ENCODE results near the gene NAT16. TPM values are rescaled to one million over a fixed set of nuclear protein-coding genes. Genes with fewer than 3 reads are reported as not detected.
A peak's percentile ranks its signal among the peaks of the same experiment; 100 is the strongest.

Gene NAT16
- total and polyA plus RNA-seq, 2 of the 13 experiments (the other 11 are each of a cell fraction or from before 2014, with no cell fraction given) = 0.04 TPM; not detected in 1

DNA sequence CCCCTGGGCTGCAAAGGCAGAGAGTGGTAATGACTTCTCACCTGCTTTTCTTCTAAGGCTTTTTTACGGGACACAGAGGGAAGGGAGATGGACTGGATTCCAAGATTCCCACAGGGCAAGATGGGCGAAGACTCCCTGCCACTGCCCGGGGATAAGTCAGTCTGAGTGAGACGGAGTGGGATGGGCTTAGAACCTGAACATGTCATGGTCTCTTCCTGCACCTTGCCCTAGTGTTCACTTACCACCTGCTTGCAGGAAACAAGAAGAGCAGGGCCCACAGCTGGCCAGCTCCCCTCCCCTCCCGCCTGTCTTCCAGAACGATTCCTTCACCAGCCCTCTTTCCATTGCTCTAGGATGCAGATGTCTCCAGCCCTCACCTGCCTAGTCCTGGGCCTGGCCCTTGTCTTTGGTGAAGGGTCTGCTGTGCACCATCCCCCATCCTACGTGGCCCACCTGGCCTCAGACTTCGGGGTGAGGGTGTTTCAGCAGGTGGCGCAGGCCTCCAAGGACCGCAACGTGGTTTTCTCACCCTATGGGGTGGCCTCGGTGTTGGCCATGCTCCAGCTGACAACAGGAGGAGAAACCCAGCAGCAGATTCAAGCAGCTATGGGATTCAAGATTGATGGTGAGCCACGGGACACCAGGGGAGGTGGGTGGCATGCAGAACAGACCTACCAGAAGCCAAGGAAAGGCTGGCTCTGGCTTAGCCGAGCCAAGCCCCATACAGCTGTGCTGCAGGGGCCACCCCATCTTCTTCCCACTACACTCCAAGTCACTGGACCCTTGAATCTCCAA lies 51.9 kb downstream of the NAT16 start (continued):
- TF ChIP-seq, protein P1, sequence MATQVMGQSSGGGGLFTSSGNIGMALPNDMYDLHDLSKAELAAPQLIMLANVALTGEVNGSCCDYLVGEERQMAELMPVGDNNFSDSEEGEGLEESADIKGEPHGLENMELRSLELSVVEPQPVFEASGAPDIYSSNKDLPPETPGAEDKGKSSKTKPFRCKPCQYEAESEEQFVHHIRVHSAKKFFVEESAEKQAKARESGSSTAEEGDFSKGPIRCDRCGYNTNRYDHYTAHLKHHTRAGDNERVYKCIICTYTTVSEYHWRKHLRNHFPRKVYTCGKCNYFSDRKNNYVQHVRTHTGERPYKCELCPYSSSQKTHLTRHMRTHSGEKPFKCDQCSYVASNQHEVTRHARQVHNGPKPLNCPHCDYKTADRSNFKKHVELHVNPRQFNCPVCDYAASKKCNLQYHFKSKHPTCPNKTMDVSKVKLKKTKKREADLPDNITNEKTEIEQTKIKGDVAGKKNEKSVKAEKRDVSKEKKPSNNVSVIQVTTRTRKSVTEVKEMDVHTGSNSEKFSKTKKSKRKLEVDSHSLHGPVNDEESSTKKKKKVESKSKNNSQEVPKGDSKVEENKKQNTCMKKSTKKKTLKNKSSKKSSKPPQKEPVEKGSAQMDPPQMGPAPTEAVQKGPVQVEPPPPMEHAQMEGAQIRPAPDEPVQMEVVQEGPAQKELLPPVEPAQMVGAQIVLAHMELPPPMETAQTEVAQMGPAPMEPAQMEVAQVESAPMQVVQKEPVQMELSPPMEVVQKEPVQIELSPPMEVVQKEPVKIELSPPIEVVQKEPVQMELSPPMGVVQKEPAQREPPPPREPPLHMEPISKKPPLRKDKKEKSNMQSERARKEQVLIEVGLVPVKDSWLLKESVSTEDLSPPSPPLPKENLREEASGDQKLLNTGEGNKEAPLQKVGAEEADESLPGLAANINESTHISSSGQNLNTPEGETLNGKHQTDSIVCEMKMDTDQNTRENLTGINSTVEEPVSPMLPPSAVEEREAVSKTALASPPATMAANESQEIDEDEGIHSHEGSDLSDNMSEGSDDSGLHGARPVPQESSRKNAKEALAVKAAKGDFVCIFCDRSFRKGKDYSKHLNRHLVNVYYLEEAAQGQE (IDR thresholded peaks at IDR 0.05; ENCODE audit: borderline replicate concordance in 1 of 2, low read depth in 1 of 2, low read length in 2 of 2) = no peak
- TF ChIP-seq, protein P2, sequence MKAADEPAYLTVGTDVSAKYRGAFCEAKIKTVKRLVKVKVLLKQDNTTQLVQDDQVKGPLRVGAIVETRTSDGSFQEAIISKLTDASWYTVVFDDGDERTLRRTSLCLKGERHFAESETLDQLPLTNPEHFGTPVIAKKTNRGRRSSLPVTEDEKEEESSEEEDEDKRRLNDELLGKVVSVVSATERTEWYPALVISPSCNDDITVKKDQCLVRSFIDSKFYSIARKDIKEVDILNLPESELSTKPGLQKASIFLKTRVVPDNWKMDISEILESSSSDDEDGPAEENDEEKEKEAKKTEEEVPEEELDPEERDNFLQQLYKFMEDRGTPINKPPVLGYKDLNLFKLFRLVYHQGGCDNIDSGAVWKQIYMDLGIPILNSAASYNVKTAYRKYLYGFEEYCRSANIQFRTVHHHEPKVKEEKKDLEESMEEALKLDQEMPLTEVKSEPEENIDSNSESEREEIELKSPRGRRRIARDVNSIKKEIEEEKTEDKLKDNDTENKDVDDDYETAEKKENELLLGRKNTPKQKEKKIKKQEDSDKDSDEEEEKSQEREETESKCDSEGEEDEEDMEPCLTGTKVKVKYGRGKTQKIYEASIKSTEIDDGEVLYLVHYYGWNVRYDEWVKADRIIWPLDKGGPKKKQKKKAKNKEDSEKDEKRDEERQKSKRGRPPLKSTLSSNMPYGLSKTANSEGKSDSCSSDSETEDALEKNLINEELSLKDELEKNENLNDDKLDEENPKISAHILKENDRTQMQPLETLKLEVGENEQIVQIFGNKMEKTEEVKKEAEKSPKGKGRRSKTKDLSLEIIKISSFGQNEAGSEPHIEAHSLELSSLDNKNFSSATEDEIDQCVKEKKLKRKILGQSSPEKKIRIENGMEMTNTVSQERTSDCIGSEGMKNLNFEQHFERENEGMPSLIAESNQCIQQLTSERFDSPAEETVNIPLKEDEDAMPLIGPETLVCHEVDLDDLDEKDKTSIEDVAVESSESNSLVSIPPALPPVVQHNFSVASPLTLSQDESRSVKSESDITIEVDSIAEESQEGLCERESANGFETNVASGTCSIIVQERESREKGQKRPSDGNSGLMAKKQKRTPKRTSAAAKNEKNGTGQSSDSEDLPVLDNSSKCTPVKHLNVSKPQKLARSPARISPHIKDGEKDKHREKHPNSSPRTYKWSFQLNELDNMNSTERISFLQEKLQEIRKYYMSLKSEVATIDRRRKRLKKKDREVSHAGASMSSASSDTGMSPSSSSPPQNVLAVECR (CRISPR knock-in tag; IDR thresholded peaks at IDR 0.05; ENCODE audit: borderline replicate concordance) = no peak
- TF ChIP-seq ZNF619 (CRISPR knock-in tag; IDR thresholded peaks at IDR 0.05) (peak; percentile 63; the same call in 1 of the 2 replicates), ZNF460 (CRISPR knock-in tag; IDR thresholded peaks at IDR 0.05; ENCODE audit: borderline replicate concordance) (no peak), NR1H2 (CRISPR knock-in tag; IDR thresholded peaks at IDR 0.05; ENCODE audit: borderline replicate concordance, low read depth) (peak; percentile 61; the same call in 1 of the 2 replicates), ZNF615 (CRISPR knock-in tag; IDR thresholded peaks at IDR 0.05; ENCODE audit: borderline replicate concordance) (no peak), RBAK (CRISPR knock-in tag; IDR thresholded peaks at IDR 0.05) (no peak), KLF11 (CRISPR knock-in tag; IDR thresholded peaks at IDR 0.05) (no peak), SALL1 (CRISPR knock-in tag; IDR thresholded peaks at IDR 0.05) (0 out of 2 replicates have a peak, but pooled peaks have one; percentile 27), HNRNPL (IDR thresholded peaks at IDR 0.05; ENCODE audit: low read depth, low read length) (no peak), POLR2AphosphoS5 (IDR thresholded peaks at IDR 0.05; ENCODE audit: low read depth, low read length) (no peak; the same call in 1 of the 2 replicates), ZNF570 (CRISPR knock-in tag; IDR thresholded peaks at IDR 0.05; ENCODE audit: borderline replicate concordance) (no peak), CBFB (CRISPR knock-in tag; IDR thresholded peaks at IDR 0.05) (no peak), HDAC1 (CRISPR knock-in tag; IDR thresholded peaks at IDR 0.05) (0 out of 2 replicates have a peak, but pooled peaks have one; percentile 26), ZNF224 (CRISPR knock-in tag; IDR thresholded peaks at IDR 0.05) (no peak), HNF4G (IDR thresholded peaks at IDR 0.05; ENCODE audit: borderline replicate concordance, low read depth, low read length) (no peak), HNF4G (CRISPR knock-in tag; IDR thresholded peaks at IDR 0.05; ENCODE audit: borderline replicate concordance, low read depth) (no peak; the same call in 1 of the 2 replicates), SSRP1 (CRISPR knock-in tag; IDR thresholded peaks at IDR 0.05) (no peak)
- TF ChIP-seq, protein P3, sequence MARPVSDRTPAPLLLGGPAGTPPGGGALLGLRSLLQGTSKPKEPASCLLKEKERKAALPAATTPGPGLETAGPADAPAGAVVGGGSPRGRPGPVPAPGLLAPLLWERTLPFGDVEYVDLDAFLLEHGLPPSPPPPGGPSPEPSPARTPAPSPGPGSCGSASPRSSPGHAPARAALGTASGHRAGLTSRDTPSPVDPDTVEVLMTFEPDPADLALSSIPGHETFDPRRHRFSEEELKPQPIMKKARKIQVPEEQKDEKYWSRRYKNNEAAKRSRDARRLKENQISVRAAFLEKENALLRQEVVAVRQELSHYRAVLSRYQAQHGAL (CRISPR knock-in tag; IDR thresholded peaks at IDR 0.05; ENCODE audit: not compliant biosample characterization) = no peak
- TF ChIP-seq, protein P4, sequence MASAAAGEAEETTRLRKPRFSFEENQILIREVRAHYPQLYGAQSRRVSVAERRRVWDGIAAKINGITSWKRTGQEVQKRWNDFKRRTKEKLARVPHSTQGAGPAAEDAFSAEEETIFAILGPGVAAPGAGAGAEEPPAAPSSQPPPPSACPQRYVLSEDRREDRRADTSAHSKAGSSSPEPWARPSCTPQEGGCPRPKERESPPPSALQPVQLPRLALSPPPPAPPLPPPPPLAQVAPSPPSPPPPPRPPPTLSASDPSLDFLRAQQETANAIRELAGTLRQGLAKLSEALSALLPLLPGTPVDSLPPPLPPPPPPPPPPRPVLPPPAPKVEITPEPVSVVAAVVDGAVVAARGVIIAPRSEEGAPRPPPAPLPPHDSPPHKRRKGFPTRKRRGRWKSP (CRISPR knock-in tag; IDR thresholded peaks at IDR 0.05) = no peak
